Panc1 (cell line): ENCODE data around the gene CHPT1. TPM values are rescaled to one million over a fixed set of nuclear protein-coding genes. Genes with fewer than 3 reads are reported as not detected.
A peak's percentile ranks its signal among the peaks of the same experiment; 100 is the strongest.

ENCODE experiments used
- ATAC-seq: fragments of 200-7000 bp; cut with Tn5 transposase; 2 replicates; pipeline ENCODE4 v1.9.1; 2020; ENCODE audit warnings: mild to moderate bottlenecking, moderate library complexity
- BruUV-seq: library from RNA; stranded (reverse); fragments of 400-500 nt; replicated peaks from 2 replicates; lab custom pipeline; 2021; lab: Mats Ljungman, UMichigan
- CTCF ChIA-PET: fragments of 300-600 bp; sonication (Branson Sonifier 250); formaldehyde crosslinking; loops from one replicate; lab custom pipeline; 2022; ENCODE audit warnings: antibody characterized with exemption; lab: Charles Lee
- POLR2A ChIA-PET: fragments of 300-600 bp; sonication (Branson Sonifier 250); formaldehyde crosslinking; loops from one replicate; lab custom pipeline; 2022; ENCODE audit warnings: antibody characterized with exemption; lab: Charles Lee
- DNase-seq: peaks from one replicate; pipeline ENCODE4 v3.0.0-alpha.2; 2010; ENCODE audit warnings: low read depth, low spot score
- H3K27ac ChIP-seq: 2 replicates; pipeline ENCODE4 v1.5.1; 2011; ENCODE audit warnings: mild to moderate bottlenecking, low read length, inconsistent platforms
- H3K27me3 ChIP-seq: fragments of 200-500 bp; sonication (Bioruptor generic); 2 replicates; pipeline ENCODE4 v1.6.0; 2014; ENCODE audit warnings: low read length, inconsistent platforms; ENCODE audit not compliant: control insufficient read depth, insufficient read depth
- H3K36me3 ChIP-seq: fragments of 200-500 bp; sonication (Bioruptor generic); 2 replicates; pipeline ENCODE4 v1.5.1; 2014; ENCODE audit warnings: inconsistent platforms, mild to moderate bottlenecking, low read length, moderate library complexity; ENCODE audit not compliant: control insufficient read depth, insufficient read depth
- H3K4me1 ChIP-seq: 2 replicates; pipeline ENCODE4 v1.5.1; 2011; ENCODE audit warnings: inconsistent platforms, mild to moderate bottlenecking, low read length, moderate library complexity; ENCODE audit not compliant: control insufficient read depth, insufficient read depth
- H3K4me3 ChIP-seq, 2 experiments: 2 replicates each; pipeline ENCODE4 v1.5.1; 2011 to 2012; ENCODE audit warnings: low read depth in 2 of 2, low read length in 2 of 2, mild to moderate bottlenecking in 2 of 2, inconsistent platforms in 1 of 2, moderate library complexity in 1 of 2
- H3K9me3 ChIP-seq: fragments of 200-500 bp; sonication (Bioruptor generic); 2 replicates; pipeline ENCODE4 v1.5.1; 2014; ENCODE audit warnings: low read depth, mild to moderate bottlenecking, inconsistent platforms, low read length, moderate library complexity; ENCODE audit not compliant: control insufficient read depth, insufficient read depth
- POLR2AphosphoS5 ChIP-seq: IDR thresholded peaks from 2 replicates; pipeline ENCODE4 v1.6.1; 2012; ENCODE audit warnings: mild to moderate bottlenecking, low read depth, low read length, moderate library complexity
- SIN3A ChIP-seq: IDR thresholded peaks from 2 replicates; pipeline ENCODE4 v1.6.1; 2012; ENCODE audit warnings: low read depth, mild to moderate bottlenecking, low read length, moderate library complexity, borderline replicate concordance; ENCODE audit not compliant: insufficient read depth
- TCF7L2 ChIP-seq: IDR thresholded peaks from 2 replicates; pipeline ENCODE4 v1.6.1; 2011; ENCODE audit warnings: mild to moderate bottlenecking, low read depth, low read length, inconsistent platforms
- in situ Hi-C: cut with HindIII; loops from 2 replicates; pipeline ENCODE4 v1.10.0; 2016; ENCODE audit warnings: low sequenced_read_pairs, low pct_unique_long_range_greater_than_20kb
- intact Hi-C: fragments of 100-400 bp; cut with micrococcal nuclease; formaldehyde crosslinking; loops from one replicate; pipeline ENCODE4 v1.10.0; 2022; ENCODE audit not compliant: unreplicated experiment
- total RNA-seq: library from RNA; stranded (reverse); gene quantifications from one replicate; pipeline ENCODE4 v1.2.1, GENCODE V29; 2021; ENCODE audit not compliant: unreplicated experiment
- TF ChIP-seq, protein P1 (sequence below): fragments of 450-650 bp; IDR thresholded peaks from 2 replicates; pipeline ENCODE4 v1.5.1; 2017; ENCODE audit warnings: mild to moderate bottlenecking
- TF ChIP-seq, protein P2 (sequence below), 2 experiments: IDR thresholded peaks; 2 replicates each; pipeline ENCODE4 v1.6.1; 2011 to 2012; ENCODE audit warnings: low read depth in 2 of 2, control low read depth in 1 of 2, low read length in 1 of 2, mild to moderate bottlenecking in 1 of 2, moderate library complexity in 1 of 2; ENCODE audit not compliant: insufficient read depth in 1 of 2

Gene CHPT1
- total RNA-seq, 1 experiment from 2014 or later = 78.3 TPM

DNA sequence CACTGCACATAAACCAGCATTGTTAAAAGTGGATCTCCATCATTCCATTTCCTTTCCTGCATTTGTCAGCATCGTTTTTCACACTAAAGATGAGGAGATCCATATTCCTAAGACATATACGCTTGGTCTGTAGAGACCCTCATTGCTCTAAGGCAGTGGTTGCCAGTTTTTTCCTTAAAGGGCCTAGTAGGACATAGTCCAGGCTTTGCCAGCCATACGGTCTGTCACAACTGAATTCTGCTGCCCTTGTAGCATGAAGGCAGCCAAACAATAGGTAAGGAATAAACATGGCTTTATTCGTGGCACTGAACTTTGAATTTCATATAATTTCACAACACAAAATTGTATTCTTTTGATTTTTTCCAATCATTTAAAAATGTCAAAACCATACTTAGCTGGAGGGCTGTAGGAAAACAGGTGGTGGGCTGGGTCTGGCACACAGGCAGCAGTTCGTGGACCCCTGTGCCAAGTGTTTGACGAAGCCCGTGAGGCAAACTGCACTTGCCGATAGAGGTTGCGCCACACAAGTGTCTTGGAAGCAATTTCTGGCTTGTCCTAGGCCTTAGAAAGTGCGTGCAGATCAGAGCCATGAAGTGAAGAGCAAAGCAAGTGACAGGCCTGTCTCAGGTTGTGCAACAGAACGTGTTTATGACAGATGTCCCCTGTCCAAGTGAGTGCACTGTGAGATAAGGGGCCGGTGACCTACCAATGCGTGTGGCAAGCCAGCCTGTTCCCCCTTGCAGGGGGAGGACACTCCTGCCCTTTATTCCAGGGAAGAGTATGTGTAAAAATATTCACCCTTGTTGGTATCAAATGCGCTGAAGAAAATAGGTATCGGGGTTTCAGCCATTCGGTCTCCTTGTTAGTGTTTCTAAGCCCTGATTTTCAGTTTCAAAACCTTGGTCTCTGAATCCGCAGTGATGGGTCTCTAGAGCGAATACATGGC lies 916 bp upstream of the CHPT1 start:
- H3K27me3 ChIP-seq = no peaks in the 10 kb centered on the region
- H3K4me1 ChIP-seq = peaks cover 27% of the 10 kb centered on the region
- ChIA-PET POLR2A (interaction anchor here (0.6 kb wide), 1 partner anchor 704 kb away, joined by 3 read pairs; no protein-coding TSS in a partner anchor), CTCF (no interaction called here)
- H3K27ac ChIP-seq = peak overlapping the region; percentile 83
- DNase-seq (no peak), ATAC-seq (no peak)
- in situ Hi-C loops (no loop called here), intact Hi-C loops (loop anchor here (10.0 kb wide), 1 partner anchor 282 kb away; no protein-coding TSS in a partner anchor)
- no peaks in the 10 kb centered on the region for H3K9me3 ChIP-seq
- peaks cover 3% of the 10 kb centered on the region; the same call in 1 of the 2 replicates for H3K36me3 ChIP-seq
- peak overlapping the region; percentile 92 to 94 for H3K4me3 ChIP-seq
- no peak for TF ChIP-seq POLR2AphosphoS5
- no peak for TF ChIP-seq TCF7L2
- TF ChIP-seq, protein P1, sequence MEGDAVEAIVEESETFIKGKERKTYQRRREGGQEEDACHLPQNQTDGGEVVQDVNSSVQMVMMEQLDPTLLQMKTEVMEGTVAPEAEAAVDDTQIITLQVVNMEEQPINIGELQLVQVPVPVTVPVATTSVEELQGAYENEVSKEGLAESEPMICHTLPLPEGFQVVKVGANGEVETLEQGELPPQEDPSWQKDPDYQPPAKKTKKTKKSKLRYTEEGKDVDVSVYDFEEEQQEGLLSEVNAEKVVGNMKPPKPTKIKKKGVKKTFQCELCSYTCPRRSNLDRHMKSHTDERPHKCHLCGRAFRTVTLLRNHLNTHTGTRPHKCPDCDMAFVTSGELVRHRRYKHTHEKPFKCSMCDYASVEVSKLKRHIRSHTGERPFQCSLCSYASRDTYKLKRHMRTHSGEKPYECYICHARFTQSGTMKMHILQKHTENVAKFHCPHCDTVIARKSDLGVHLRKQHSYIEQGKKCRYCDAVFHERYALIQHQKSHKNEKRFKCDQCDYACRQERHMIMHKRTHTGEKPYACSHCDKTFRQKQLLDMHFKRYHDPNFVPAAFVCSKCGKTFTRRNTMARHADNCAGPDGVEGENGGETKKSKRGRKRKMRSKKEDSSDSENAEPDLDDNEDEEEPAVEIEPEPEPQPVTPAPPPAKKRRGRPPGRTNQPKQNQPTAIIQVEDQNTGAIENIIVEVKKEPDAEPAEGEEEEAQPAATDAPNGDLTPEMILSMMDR = no peak
- TF ChIP-seq, protein P2, sequence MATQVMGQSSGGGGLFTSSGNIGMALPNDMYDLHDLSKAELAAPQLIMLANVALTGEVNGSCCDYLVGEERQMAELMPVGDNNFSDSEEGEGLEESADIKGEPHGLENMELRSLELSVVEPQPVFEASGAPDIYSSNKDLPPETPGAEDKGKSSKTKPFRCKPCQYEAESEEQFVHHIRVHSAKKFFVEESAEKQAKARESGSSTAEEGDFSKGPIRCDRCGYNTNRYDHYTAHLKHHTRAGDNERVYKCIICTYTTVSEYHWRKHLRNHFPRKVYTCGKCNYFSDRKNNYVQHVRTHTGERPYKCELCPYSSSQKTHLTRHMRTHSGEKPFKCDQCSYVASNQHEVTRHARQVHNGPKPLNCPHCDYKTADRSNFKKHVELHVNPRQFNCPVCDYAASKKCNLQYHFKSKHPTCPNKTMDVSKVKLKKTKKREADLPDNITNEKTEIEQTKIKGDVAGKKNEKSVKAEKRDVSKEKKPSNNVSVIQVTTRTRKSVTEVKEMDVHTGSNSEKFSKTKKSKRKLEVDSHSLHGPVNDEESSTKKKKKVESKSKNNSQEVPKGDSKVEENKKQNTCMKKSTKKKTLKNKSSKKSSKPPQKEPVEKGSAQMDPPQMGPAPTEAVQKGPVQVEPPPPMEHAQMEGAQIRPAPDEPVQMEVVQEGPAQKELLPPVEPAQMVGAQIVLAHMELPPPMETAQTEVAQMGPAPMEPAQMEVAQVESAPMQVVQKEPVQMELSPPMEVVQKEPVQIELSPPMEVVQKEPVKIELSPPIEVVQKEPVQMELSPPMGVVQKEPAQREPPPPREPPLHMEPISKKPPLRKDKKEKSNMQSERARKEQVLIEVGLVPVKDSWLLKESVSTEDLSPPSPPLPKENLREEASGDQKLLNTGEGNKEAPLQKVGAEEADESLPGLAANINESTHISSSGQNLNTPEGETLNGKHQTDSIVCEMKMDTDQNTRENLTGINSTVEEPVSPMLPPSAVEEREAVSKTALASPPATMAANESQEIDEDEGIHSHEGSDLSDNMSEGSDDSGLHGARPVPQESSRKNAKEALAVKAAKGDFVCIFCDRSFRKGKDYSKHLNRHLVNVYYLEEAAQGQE (IDR thresholded peaks at IDR 0.05; ENCODE audit: insufficient read depth in 1 of 2, low read depth in 2 of 2, low read length in 1 of 2) = no peak
- no peak for TF ChIP-seq SIN3A
- BruUV-seq = no TSS peak

DNA sequence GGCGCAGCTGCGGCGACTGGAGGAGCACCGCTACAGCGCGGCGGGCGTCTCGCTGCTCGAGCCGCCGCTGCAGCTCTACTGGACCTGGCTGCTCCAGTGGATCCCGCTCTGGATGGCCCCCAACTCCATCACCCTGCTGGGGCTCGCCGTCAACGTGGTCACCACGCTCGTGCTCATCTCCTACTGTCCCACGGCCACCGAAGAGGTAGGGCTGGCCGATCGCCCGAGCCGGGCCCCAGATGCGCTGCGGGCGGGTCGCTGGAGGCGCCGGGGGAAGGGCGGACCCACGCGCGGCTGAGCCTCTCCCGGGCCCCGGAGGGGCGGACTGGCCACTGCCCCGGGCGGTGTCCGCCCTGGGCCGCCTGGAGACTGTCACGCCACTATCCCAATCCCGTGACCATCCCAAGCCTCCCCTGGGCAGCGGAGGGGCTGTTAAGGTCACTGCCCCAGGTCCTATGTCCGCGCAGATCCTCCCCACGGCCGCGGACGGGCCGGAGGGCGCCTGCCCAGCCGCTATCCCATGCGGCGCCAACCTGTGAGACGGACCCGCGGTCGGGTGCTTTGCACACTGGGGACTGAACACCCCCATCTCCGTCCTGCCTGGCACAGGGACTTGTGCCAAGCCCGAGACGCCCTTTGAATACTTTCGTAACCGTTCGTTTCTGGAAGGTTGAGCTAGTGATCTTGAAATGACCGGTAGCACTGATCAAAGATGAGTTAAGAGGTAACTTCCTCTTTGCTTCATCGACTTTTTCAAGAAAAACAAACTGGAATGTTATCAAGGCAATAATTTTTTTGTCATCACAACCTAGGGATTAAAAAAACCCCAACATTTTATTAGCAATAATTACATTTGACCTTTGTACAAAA lies 725 bp downstream of the CHPT1 start:
- intact Hi-C loops (loop anchor here (10.0 kb wide), 1 partner anchor 283 kb away; no protein-coding TSS in a partner anchor), in situ Hi-C loops (no loop called here)
- DNase-seq (no peak), ATAC-seq (peak; percentile 67)
- H3K27me3 ChIP-seq = no peaks in the 10 kb centered on the region
- ChIA-PET POLR2A (no interaction called here), CTCF (no interaction called here)
- H3K9me3 ChIP-seq = no peaks in the 10 kb centered on the region
- BruUV-seq = no TSS peak
- H3K27ac ChIP-seq = peak overlapping the region; percentile 72
- TF ChIP-seq TCF7L2 (no peak), POLR2AphosphoS5 (no peak), SIN3A (no peak)
- TF ChIP-seq, protein P1 = no peak
- TF ChIP-seq, protein P2 (IDR thresholded peaks at IDR 0.05; ENCODE audit: insufficient read depth in 1 of 2, low read depth in 2 of 2, low read length in 1 of 2) = no peak
- peak overlapping the region; percentile 92 to 94 for H3K4me3 ChIP-seq
- H3K4me1 ChIP-seq = peaks cover 36% of the 10 kb centered on the region
- peaks cover 3% of the 10 kb centered on the region for H3K36me3 ChIP-seq
